Stimulated activated CD8-positive, alpha-beta memory T cell treated with anti-CD3 and anti-CD28 coated beads, Interleukin-15, amount 100 ng/mL, for 24 hours (primary cell): ENCODE data around the gene KLB.
"Not testable (repeated sequence)": the region's sequence is repeated elsewhere in the genome, so short reads cannot be mapped to it uniquely, and the experiment has no call there.

Experiments used
- DNase-seq: peaks from one replicate; pipeline ENCODE4 v3.0.0-alpha.2; 2020; ENCODE audit warnings: low read depth

The KLB gene

GRCh38 chr4:39406763-39407583, at the start of gene KLB:
Gene KLB, plus strand, starts transcription at chr4:39406930. Its CDS starts 20 bp downstream, at chr4:39406950.
- no peak for DNase-seq

GRCh38 chr4:39357002-39357401, 49.7 kb upstream of the KLB start:
- DNase-seq = no peak

GRCh38 chr4:39360611-39361010, 46.1 kb upstream of the KLB start:
- DNase-seq = not testable (repeated sequence)

- no peak for DNase-seq
Observed at GRCh38 chr4:39362827-39363226, 43.9 kb upstream of the KLB start.

- DNase-seq = no peak
Observed at GRCh38 chr4:39363773-39364393, 42.8 kb upstream of the KLB start.

- DNase-seq = no peak
Observed at GRCh38 chr4:39365360-39365759, 41.4 kb upstream of the KLB start.

GRCh38 chr4:39365830-39366771, 40.6 kb upstream of the KLB start, which contains the start of gene RFC1:
Gene RFC1, minus strand, starts transcription at chr4:39366362. Its CDS starts 121 bp downstream, at chr4:39366241.
- DNase-seq = peak; percentile 93

- DNase-seq = no peak
Observed at GRCh38 chr4:39367166-39367565, 39.6 kb upstream of the KLB start.

- DNase-seq = no peak
Observed at GRCh38 chr4:39369301-39369700, 37.4 kb upstream of the KLB start.

- DNase-seq = not testable (repeated sequence)
Observed at GRCh38 chr4:39371209-39371608, 35.5 kb upstream of the KLB start.

- no peak for DNase-seq
Observed at GRCh38 chr4:39375478-39375877, 31.3 kb upstream of the KLB start.

- DNase-seq = no peak
Observed at GRCh38 chr4:39383690-39384089, 23.0 kb upstream of the KLB start.

GRCh38 chr4:39384563-39384962, 22.2 kb upstream of the KLB start:
- no peak for DNase-seq

GRCh38 chr4:39390603-39391002, 16.1 kb upstream of the KLB start:
- no peak for DNase-seq

- DNase-seq = no peak
Observed at GRCh38 chr4:39394706-39395105, 12.0 kb upstream of the KLB start.

GRCh38 chr4:39401640-39402039, 5.1 kb upstream of the KLB start:
- not testable (repeated sequence) for DNase-seq

- DNase-seq = no peak
Observed at GRCh38 chr4:39407584-39407885, 805 bp downstream of the KLB start.

GRCh38 chr4:39410415-39410814, 3.7 kb downstream of the KLB start:
- DNase-seq = no peak

- not testable (repeated sequence) for DNase-seq
Observed at GRCh38 chr4:39411561-39411960, 4.8 kb downstream of the KLB start.

- DNase-seq = no peak
Observed at GRCh38 chr4:39415678-39416283, 9.1 kb downstream of the KLB start.

- no peak for DNase-seq
Observed at GRCh38 chr4:39422247-39422646, 15.5 kb downstream of the KLB start.

GRCh38 chr4:39425297-39425696, 18.6 kb downstream of the KLB start:
- DNase-seq = not testable (repeated sequence)
